B cell (primary cell): ENCODE measurements around the gene POU2F2.

Source experiments
- EZH2 ChIP-seq: IDR thresholded peaks from 2 replicates; pipeline ENCODE4 v1.6.1; 2012; ENCODE audit warnings: borderline replicate concordance, low read depth, mild to moderate bottlenecking, moderate library complexity, low read length; ENCODE audit not compliant: insufficient read depth, poor library complexity, severe bottlenecking
- TF ChIP-seq, protein P1 (sequence below): fragments of 200-600 bp; IDR thresholded peaks from one replicate; pipeline ENCODE4 v1.8.0; 2022; ENCODE audit warnings: antibody characterized with exemption, mild to moderate bottlenecking

DNA sequence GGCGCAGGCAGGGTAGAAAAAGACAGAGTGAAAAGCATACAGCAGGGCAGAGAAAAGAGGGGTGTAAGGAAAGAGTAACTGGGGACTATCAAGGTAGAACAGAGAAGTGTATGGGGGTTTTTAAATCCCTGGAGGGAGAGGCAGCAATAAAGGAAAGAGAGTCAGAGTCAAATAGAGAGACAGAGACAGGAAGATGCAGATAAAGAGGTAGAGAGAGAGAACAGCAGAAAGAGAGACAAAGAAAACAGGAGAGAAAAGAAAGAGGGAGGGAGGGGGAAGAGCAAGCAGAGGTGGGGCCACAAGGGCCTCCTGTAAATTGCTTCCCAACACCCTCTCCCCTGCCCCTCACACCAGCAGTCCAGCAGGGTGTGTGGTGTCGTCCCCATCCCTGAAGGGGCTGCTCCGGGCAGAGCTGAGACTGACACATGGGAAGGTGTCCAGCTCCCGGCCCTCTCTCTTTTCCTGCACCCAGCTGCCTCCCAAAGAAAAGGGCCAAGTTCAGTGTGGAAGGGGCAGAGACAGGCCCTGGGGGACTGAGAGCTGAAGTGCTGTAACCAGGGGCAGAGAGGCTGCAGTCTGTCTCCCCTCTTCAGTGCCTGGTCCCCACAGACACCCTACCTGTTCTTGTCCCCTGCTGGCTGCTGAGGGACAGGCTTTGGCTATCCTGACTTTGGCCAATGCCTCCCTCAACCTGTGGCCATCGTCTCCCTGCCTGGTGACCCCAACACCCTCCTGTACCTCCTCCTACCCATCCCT is 17.4 kb upstream of the POU2F2 start:
- TF ChIP-seq, protein P1, sequence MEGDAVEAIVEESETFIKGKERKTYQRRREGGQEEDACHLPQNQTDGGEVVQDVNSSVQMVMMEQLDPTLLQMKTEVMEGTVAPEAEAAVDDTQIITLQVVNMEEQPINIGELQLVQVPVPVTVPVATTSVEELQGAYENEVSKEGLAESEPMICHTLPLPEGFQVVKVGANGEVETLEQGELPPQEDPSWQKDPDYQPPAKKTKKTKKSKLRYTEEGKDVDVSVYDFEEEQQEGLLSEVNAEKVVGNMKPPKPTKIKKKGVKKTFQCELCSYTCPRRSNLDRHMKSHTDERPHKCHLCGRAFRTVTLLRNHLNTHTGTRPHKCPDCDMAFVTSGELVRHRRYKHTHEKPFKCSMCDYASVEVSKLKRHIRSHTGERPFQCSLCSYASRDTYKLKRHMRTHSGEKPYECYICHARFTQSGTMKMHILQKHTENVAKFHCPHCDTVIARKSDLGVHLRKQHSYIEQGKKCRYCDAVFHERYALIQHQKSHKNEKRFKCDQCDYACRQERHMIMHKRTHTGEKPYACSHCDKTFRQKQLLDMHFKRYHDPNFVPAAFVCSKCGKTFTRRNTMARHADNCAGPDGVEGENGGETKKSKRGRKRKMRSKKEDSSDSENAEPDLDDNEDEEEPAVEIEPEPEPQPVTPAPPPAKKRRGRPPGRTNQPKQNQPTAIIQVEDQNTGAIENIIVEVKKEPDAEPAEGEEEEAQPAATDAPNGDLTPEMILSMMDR: no peak
- no peak for TF ChIP-seq EZH2
